HG03460 (cell line): Measurements from ENCODE around the gene SNAI3.
A peak's percentile ranks its signal among the peaks of the same experiment; 100 is the strongest.

Source experiments
- ATAC-seq: cut with Tn5 transposase; IDR thresholded peaks from one replicate; pipeline ENCODE4 v1.9.1; 2021; ENCODE audit not compliant: unreplicated experiment

The SNAI3 gene

GRCh38 chr16:88691924-88692560 is 5.7 kb upstream of the SNAI3 start:
- no peak for ATAC-seq

GRCh38 chr16:88691129-88691813 is 5.0 kb upstream of the SNAI3 start:
- ATAC-seq: no peak

- ATAC-seq: no peak
Observed at GRCh38 chr16:88690341-88691128, 4.2 kb upstream of the SNAI3 start.

- ATAC-seq: no peak
Observed at GRCh38 chr16:88688013-88688778, 1.9 kb upstream of the SNAI3 start.

GRCh38 chr16:88687676-88688012 is 1.3 kb upstream of the SNAI3 start:
- no peak for ATAC-seq

GRCh38 chr16:88687254-88687576 is 908 bp upstream of the SNAI3 start:
- no peak for ATAC-seq

- no peak for ATAC-seq
Observed at GRCh38 chr16:88686062-88686438, 257 bp downstream of the SNAI3 start.

GRCh38 chr16:88685156-88686061 is 898 bp downstream of the SNAI3 start:
- no peak for ATAC-seq

GRCh38 chr16:88684569-88685155 is 1.6 kb downstream of the SNAI3 start:
- no peak for ATAC-seq

- peak; percentile 66 for ATAC-seq
Observed at GRCh38 chr16:88681709-88682451, 4.4 kb downstream of the SNAI3 start.

GRCh38 chr16:88681084-88681680 is 5.1 kb downstream of the SNAI3 start:
- no peak for ATAC-seq

GRCh38 chr16:88680554-88681083 is 5.7 kb downstream of the SNAI3 start:
- ATAC-seq: no peak

- ATAC-seq: no peak
Observed at GRCh38 chr16:88678224-88678979, 7.9 kb downstream of the SNAI3 start.

GRCh38 chr16:88677721-88678120 is 8.6 kb downstream of the SNAI3 start:
- no peak for ATAC-seq

GRCh38 chr16:88676502-88677242 is 9.6 kb downstream of the SNAI3 start:
- no peak for ATAC-seq

- ATAC-seq: no peak
Observed at GRCh38 chr16:88673716-88674379, 12.5 kb downstream of the SNAI3 start.

- ATAC-seq: no peak
Observed at GRCh38 chr16:88672776-88673175, 13.5 kb downstream of the SNAI3 start.
